SU-DHL-6 (cell line): ENCODE results near the gene MRPL33.

Experiments used
- H2AFZ ChIP-seq: fragments of 200-600 bp; sonication (generic); 2 replicates; pipeline ENCODE4 v1.6.1; 2014; ENCODE audit warnings: low read depth, mild to moderate bottlenecking, moderate library complexity, mixed read lengths, antibody characterized with exemption, low read length; ENCODE audit not compliant: severe bottlenecking
- H3F3A ChIP-seq: fragments of 200-600 bp; shearing (Covaris generic); 2 replicates; pipeline ENCODE4 v1.6.0; 2016; ENCODE audit warnings: antibody characterized with exemption, mild to moderate bottlenecking; ENCODE audit not compliant: insufficient read depth
- H3K27ac ChIP-seq: fragments of 200-600 bp; sonication (generic); 2 replicates; pipeline ENCODE4 v1.5.1; 2016; ENCODE audit warnings: low read depth, mild to moderate bottlenecking, low read length, moderate library complexity, mixed read lengths
- H3K27me3 ChIP-seq: fragments of 200-600 bp; sonication (generic), shearing (Covaris generic); 2 replicates; pipeline ENCODE4 v1.6.0; 2014; ENCODE audit warnings: mild to moderate bottlenecking, low read length
- H3K36me3 ChIP-seq: fragments of 200-600 bp; sonication (generic); 2 replicates; pipeline ENCODE4 v1.6.1; 2014; ENCODE audit warnings: mild to moderate bottlenecking, low read length, mixed read lengths
- H3K4me2 ChIP-seq: fragments of 300-600, 200-600 bp; shearing (Covaris generic), sonication (generic); 2 replicates; pipeline ENCODE4 v1.6.0; 2014; ENCODE audit warnings: low read length, low read depth, mild to moderate bottlenecking; ENCODE audit not compliant: poor library complexity, severe bottlenecking
- H3K4me3 ChIP-seq: fragments of 200-600 bp; sonication (generic); 2 replicates; pipeline ENCODE4 v1.5.1; 2014; ENCODE audit warnings: antibody characterized with exemption, low read length, mild to moderate bottlenecking, mixed read lengths; ENCODE audit not compliant: insufficient read depth, poor library complexity, severe bottlenecking
- H3K79me2 ChIP-seq: fragments of 200-600 bp; sonication (generic); 2 replicates; pipeline ENCODE4 v1.6.1; 2014; ENCODE audit warnings: mild to moderate bottlenecking, low read length, moderate library complexity; ENCODE audit not compliant: insufficient read depth
- H3K9ac ChIP-seq: fragments of 200-600 bp; sonication (generic); 2 replicates; pipeline ENCODE4 v1.7.0; 2014; ENCODE audit warnings: mild to moderate bottlenecking, low read length
- H3K9me2 ChIP-seq: fragments of 200-600 bp; sonication (generic); replicated peaks from 2 replicates; pipeline ENCODE4 v1.6.1; 2014; ENCODE audit warnings: low read length; ENCODE audit not compliant: insufficient read depth
- H3K9me3 ChIP-seq: fragments of 200-600 bp; sonication (generic); 2 replicates; pipeline ENCODE4 v1.6.1; 2014; ENCODE audit warnings: low read length, mixed read lengths; ENCODE audit not compliant: insufficient read depth
- H4K20me1 ChIP-seq: fragments of 200-600 bp; sonication (generic); 2 replicates; pipeline ENCODE4 v1.6.1; 2014; ENCODE audit warnings: low read depth, mild to moderate bottlenecking, antibody characterized with exemption, low read length, moderate library complexity, mixed read lengths
- CTCF ChIP-seq: fragments of 200-600 bp; sonication (generic); IDR thresholded peaks from one replicate; pipeline ENCODE4 v1.5.1; 2017; ENCODE audit warnings: antibody characterized with exemption, mild to moderate bottlenecking, low read length, moderate library complexity; ENCODE audit not compliant: insufficient read depth, poor library complexity, severe bottlenecking
- EZH2phosphoT487 ChIP-seq: fragments of 200-600 bp; sonication (generic), shearing (Covaris generic); conservative IDR thresholded peaks from 2 replicates; pipeline ENCODE4 v1.6.1; 2018; ENCODE audit warnings: mild to moderate bottlenecking, antibody characterized with exemption, low read length, moderate library complexity, mixed read lengths

MRPL33 gene

DNA sequence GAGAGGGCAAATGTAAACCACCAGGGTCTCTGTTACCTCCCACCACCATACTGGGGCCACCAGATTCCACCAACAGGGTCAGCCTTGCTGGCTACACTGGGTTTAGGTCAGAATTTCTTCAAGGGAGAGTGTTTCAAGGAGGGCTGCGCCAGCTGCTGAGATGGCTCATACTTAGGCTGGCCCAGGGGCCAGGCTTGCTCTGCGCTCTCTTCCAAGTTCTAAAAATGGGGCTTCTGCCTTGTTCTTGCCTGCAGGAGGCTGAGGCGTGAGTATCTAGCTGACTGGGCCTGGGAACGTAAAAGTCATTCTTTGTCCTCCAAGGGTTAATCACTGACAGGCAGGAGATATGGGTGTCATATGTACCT, 28.1 kb downstream of the MRPL33 start:
- H3K27ac ChIP-seq = no peak overlapping the region
- no peaks in the 10 kb centered on the region for H3K36me3 ChIP-seq
- no peak overlapping the region for H3K9ac ChIP-seq
- no peak overlapping the region for H3K4me3 ChIP-seq
- no peaks in the 10 kb centered on the region for H3K27me3 ChIP-seq
- H3K9me2 ChIP-seq = no peaks in the 10 kb centered on the region
- no peaks in the 10 kb centered on the region for H4K20me1 ChIP-seq
- no peak overlapping the region for H3K4me2 ChIP-seq
- H3F3A ChIP-seq = no peaks in the 10 kb centered on the region
- TF ChIP-seq EZH2phosphoT487 = no peak
- H3K9me3 ChIP-seq = no peaks in the 10 kb centered on the region
- H3K79me2 ChIP-seq = no peaks in the 10 kb centered on the region
- no peak overlapping the region for H2AFZ ChIP-seq

DNA sequence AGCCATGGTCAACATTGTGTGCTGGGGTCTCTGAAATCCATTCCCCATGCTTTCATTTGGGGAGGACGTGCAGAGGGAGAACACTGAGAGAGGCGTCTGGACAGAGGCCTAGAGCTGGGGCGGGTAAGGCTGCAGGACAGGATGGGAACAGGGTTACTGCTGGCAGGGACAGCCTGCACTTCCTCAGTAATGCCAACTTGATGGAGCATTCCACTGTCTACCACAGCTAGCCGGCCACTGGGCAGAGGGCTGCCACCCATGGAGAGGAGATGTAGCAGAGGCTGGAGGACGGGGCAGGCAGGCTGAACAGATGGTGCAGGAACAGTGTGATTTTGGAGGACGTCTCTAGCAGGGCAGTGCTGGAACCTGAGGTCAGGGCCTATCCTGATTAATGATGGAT, 29.3 kb downstream of the MRPL33 start:
- no peak overlapping the region for H2AFZ ChIP-seq

DNA sequence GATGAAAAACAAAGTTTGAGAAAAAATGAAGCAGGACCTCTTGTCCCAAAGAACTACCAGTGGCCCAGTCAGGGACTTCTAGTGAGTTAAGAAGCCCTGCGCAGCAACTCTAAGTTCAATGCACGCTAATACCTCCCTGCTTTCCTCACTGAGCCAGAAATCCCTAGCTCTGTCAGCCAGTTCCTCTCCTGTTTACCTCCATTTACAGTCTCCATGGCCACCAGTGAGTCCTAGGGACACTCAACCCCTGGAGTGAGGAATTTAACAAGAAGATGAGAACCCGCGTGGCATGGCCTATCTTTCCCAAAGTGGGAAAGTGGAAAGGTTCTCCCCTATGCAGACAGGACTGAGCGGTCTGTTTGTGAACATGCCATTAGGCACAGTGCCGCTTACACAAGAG, 31.0 kb downstream of the MRPL33 start:
- TF ChIP-seq EZH2phosphoT487 = no peak
- no peak for TF ChIP-seq CTCF
- Histone ChIP-seq H3K4me3 (no peak overlapping the region), H3F3A (no peaks in the 10 kb centered on the region), H2AFZ (no peak overlapping the region), H3K36me3 (no peaks in the 10 kb centered on the region), H3K9me2 (no peaks in the 10 kb centered on the region), H3K27ac (no peak overlapping the region), H3K9me3 (no peaks in the 10 kb centered on the region), H4K20me1 (no peaks in the 10 kb centered on the region), H3K79me2 (no peaks in the 10 kb centered on the region), H3K27me3 (no peaks in the 10 kb centered on the region), H3K4me2 (no peak overlapping the region), H3K9ac (no peak overlapping the region)

More for the DNA sequence above, 29.3 kb downstream of the MRPL33 start:
- no peaks in the 10 kb centered on the region for H3K9me3 ChIP-seq
- H3K36me3 ChIP-seq = no peaks in the 10 kb centered on the region
- TF ChIP-seq EZH2phosphoT487 = no peak
- TF ChIP-seq CTCF = no peak
- H3K79me2 ChIP-seq = no peaks in the 10 kb centered on the region
- H3K9ac ChIP-seq = no peak overlapping the region
- no peak overlapping the region for H3K4me3 ChIP-seq
- no peaks in the 10 kb centered on the region for H3F3A ChIP-seq
- H3K4me2 ChIP-seq = no peak overlapping the region
- H3K27ac ChIP-seq = no peak overlapping the region
- H3K9me2 ChIP-seq = no peaks in the 10 kb centered on the region
- no peaks in the 10 kb centered on the region for H3K27me3 ChIP-seq
- no peaks in the 10 kb centered on the region for H4K20me1 ChIP-seq

DNA sequence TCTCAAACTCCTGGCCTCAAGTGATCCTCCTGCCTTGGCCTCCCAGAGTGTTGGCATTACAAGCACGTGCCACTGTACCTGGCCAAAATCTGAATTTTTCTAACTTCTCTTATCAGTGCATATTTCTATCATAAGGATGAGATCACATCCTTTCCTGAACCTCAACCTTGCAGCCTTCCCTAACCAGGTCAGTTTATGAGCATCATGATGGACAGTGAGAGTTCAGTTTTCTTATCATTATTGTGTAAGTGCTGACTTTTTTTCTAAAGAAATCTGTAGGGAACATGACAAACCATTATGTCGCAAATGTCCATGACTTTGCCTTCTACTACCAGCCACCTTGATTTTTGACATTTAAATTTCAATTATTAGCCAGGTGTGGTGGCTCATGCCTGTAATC, 31.5 kb downstream of the MRPL33 start:
- no peak overlapping the region for H3K27ac ChIP-seq
- H3K4me3 ChIP-seq = no peak overlapping the region
- H3K9me3 ChIP-seq = no peaks in the 10 kb centered on the region
- H3K36me3 ChIP-seq = no peaks in the 10 kb centered on the region
- no peaks in the 10 kb centered on the region for H3K79me2 ChIP-seq
- no peak overlapping the region for H2AFZ ChIP-seq
- no peaks in the 10 kb centered on the region for H4K20me1 ChIP-seq
- H3K9ac ChIP-seq = no peak overlapping the region
- TF ChIP-seq EZH2phosphoT487 (no peak), CTCF (no peak)
- H3K27me3 ChIP-seq = no peaks in the 10 kb centered on the region
- H3K9me2 ChIP-seq = no peaks in the 10 kb centered on the region
- H3K4me2 ChIP-seq = no peak overlapping the region
- no peaks in the 10 kb centered on the region for H3F3A ChIP-seq
